NCI-H446 treated with DMSO at 0.1 percent for 48 hours (cell line): ENCODE results near the gene ATAD3C.
"Not testable (repeated sequence)": the region's sequence is repeated elsewhere in the genome, so short reads cannot be mapped to it uniquely, and the experiment has no call there.

Experiments used
- DNase-seq: peaks from one replicate; lab custom pipeline; 2025; lab: John Stamatoyannopoulos, UW

ATAD3C gene

DNA sequence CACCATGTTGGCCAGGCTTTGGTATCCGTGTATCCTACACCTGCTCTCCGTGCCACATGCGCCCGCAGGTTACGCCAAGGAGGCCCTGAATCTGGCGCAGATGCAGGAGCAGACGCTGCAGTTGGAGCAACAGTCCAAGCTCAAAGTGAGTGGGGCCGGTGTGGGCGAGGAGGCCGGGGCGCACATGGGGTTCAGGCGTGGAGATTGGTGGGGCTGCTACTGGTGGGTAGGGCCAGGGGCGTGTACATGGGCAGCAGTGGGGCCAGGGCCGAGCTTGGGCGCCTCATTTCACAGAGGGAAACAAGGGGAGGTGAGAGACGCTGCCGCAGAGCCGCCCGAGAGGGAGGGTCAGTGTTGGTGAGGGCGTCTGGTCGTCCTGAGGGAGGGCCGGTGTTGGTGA lies 27.7 kb downstream of the ATAD3C start:
- no peak for DNase-seq

DNA sequence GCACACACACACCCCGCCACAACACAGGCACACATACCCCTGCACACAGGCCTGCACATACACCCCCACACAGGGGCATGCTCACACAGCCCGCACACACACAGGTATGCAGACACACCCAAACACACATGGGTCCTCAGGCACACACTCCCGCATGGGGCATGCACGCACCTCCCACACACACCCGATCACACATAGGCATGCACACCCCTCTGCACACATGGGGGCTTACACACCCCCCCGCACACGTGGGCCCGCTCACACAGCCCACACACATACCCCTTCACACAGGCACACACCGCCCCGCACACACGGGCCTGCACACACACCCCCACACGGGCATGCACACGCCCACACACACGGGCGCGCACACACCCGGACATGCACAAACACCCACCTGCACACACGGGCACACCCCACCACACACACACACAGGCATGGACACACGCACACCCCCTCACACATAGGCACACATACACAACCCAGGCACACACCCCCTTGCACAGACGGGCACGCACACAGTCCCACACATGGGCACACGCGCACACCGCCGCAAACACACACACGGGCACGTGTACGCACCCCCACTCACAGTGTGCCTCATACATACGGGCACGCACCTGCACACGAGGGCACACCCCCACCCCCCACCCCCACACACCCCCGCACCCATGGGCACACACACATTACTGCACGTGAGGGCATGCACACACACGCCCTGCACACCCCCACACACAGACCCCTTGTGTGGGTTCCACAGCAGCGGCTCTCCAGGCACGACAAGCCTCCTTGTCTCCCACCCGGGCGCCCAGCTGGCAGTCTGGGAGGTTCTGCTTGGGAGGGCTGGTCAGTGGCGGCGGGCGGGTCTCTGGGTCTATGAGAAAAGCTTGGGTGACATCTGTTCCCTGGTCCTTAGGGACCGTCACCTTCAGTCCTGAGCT lies 30.3 kb downstream of the ATAD3C start:
- no peak for DNase-seq

DNA sequence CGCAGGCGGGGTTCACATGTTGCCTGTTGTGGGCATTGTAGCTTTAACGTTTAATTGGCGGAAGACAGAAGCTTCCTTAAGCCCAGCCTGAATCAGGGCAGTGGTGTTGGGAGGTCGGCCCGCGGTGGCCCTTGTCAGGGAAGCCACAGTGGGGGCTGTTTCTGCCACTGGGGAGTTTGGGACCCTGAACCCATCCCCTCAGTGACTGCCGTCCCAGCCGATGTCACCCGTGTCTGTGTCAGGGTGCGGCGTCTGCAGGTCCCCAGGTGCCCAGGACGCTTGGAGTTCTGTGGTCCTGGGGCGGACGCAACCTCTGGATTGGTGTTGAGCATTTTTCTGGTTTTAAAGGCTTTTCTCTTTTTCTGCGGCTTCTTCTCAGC lies 31.0 kb downstream of the ATAD3C start:
- not testable (repeated sequence) for DNase-seq

DNA sequence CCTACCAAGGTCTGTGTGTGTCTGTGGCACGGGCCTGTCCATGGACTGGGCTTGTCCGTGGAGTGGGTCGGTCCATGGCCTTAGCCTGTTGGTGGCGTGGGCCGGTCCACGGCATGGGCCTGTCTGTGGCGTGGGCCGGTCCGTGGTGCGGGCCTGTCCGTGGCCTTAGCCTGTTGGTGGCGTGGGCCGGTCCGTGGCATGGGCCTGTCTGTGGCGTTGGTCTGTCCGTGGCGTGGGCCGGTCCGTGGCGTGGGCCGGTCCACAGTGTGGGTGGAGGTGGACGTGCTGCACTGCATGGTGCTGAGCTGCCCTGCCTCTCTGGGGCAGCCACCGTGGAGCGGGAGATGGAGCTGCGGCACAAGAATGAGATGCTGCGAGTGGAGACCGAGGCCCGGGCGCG lies 32.3 kb downstream of the ATAD3C start:
- not testable (repeated sequence) for DNase-seq

DNA sequence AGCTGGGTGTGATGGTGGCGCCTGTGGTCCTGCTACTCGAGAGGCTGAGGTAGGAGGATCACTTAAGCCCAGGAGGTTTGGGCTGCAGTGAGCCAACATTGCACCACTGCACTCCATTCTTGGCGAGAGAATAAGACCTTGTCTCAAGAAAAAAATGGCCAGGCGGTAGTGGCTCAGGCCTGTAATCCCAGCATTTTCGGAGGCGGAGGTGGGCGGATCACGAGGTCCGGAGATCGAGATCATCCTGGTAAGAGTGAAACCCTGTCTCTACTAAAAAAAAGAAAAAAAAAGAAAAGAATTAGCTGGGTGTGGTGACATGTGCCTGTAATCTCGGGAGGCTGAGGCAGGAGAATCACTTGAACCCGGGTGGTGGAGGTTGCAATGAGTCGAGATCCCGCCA lies 33.4 kb downstream of the ATAD3C start:
- no peak for DNase-seq

DNA sequence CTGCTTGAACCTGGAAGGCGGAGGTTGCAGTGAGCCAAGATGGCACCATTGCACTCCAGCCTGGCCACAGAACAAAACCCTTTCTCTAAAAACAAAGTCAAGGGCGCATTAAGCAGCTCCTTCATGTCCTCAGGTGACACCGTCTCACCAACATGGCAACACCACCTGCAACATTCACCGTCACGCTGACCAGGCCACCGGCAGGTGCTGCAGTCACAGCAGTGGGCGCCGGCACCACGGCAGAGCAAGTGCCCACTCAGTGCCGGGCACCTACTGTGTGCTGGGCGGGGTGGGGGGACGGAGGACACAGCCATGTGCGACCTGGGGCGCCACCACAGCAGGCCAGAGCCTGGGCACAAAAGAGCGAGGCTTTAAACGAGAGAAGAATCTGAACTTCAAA lies 34.2 kb downstream of the ATAD3C start:
- no peak for DNase-seq

DNA sequence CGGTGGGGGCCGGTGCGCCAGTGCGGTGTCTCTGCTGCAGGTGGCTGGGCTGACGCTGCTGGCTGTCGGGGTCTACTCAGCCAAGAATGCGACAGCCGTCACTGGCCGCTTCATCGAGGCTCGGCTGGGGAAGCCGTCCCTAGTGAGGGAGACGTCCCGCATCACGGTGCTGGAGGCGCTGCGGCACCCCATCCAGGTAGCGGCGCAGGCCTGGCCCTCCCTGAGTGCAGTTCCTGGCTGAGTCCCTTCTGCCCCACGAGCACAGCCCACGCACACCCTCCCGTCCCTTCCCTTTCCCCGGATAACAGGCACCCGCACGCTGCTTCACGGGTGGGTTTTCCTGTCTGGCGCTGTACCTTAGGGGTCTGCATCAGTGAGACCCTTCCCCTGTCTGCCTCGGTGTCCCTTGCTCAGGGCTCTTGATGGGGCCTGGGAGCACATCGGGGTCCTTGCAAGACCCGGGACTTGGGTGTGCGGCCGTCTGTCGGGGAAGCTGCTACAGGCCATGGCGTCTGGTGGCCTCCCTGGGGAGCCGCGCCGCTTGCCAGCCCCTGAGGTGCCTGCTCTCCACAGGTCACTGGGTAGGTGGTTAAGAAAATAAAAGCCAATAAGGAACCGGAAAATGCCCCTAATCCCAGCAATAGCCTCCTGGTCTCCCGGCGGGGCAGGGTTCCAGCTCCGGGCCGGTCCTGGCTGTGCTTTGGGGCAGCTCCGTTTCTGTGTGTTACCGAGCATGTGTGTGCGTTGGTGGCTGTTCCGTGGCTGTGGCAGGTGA lies 35.7 kb downstream of the ATAD3C start:
- DNase-seq: not testable (repeated sequence)

DNA sequence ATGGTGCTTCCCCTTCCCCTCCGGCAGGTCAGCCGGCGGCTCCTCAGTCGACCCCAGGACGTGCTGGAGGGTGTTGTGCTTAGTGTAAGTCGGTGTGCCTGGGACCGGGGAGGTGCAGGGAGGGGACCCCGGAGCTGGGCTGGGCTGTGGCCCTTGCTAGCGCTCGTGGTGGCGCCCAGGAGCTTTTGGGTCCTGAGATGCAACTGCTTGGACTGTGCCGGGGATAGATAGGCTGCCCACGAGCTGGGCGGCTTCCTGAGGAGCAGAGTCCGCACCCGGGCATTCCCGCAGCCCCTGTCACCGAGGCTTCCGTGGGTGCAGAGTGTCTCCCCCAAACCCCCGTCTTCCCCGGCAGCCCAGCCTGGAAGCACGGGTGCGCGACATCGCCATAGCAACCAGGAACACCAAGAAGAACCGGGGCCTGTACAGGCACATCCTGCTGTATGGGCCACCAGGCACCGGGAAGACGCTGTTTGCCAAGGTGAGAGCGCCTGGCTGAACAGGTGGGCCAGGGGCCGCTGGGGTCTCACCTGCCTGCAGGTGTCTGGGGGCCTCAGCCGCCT lies 36.3 kb downstream of the ATAD3C start:
- DNase-seq: not testable (repeated sequence)

DNA sequence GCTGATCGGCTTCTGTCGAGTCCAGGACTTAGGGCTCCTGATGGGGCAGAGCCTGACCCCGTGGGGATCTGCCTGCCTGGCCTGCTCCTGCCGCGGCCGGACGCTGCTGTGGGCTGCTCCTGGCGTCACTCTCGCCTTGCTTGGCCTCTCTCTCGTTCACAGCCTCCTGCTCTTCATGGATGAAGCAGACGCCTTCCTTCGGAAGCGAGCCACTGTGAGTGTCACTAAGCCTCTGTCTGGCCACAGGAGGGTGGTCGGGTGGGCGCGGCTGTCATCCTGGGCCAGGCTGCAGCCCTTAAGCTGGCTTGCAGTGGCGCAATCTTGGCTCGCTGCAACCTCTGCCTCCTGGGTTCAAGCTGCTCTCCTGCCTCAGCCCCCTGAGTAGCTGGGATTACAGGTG lies 38.2 kb downstream of the ATAD3C start:
- no peak for DNase-seq

DNA sequence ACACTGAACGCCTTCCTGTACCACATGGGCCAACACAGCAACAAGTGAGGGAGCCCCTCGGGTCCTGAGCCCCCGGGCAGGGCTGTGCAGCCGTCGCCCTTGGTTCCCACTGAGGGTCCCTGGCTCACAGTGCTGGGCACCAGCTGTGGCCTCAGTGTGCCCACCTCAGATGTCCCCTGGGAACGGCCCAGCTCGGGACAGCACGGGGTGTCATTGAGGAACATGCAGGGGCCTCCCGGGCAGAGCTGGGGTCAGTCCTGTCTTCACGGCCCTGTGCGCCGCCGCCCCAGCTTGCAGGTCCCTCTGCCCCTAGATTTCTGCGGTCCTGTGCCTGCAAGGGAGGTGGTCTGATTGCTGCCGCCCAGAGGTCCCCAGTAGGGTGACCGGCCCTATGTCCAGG lies 39.7 kb downstream of the ATAD3C start:
- no peak for DNase-seq

DNA sequence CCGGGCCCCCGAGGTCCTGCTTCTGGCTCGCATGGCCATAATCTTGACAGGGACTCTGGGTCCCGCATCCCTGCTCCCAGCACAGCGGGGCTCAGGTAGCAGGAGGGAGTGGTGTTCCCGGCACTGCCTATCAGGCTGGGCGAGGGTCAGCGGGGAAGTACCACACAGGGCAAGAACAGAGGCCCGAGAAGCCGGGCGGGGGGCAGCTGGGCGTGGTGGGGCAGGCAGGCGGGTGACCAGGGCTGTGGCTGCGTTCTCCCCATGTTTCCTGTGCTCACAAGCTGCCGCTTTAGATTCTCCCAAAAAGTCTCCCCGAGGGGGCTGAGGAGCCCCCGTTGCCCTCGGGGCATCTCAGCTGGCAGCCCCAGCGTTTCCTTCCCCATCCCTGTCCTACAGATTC lies 40.4 kb downstream of the ATAD3C start:
- DNase-seq: no peak

DNA sequence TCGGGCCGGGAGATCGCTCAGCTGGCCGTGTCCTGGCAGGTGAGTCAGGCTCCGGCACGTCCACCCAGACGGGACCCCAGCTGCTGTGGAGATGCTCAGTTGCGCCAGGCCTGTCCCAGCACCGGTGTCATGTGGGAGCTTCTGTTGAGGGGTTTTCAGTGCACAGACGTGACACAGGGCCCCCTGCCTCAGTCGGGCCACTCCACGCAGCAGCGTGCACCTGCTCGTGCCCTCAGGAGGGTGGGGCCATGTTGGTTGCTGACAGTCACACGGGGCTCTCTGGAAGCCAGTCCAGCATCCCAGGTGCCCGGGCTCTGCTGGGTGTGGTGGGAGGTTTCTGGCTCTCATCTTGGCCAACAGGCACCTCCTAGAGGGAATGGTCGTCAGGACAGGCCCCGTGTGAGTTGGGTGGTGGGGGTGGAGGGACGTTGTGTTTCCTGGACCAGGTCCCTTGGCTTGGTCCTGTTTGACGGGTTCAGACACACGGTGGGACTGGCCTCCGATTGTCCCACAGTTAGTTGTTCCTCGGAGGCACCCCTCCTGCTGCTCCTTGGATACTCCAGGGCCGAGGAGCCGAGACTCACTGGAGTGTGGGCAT lies 41.2 kb downstream of the ATAD3C start:
- DNase-seq: no peak

DNA sequence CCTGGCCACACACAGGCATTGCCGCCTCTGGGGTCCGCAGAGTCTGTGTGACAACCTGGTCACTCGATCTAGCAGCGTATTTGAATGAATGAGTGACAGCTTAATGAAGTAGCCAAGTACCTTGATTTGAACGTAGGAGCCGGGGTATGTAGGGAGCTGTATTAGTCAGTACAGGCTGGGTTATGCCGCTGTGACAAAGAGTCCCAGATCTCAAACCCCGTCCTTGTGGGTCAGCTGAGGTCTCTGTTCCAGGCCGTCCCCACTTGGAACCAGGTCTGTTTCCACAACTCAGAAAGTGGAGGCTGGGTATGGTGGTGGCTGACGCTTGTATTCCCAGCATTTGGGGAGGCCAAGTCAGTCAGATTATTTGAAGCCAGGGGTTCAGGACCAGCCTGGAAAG lies 42.1 kb downstream of the ATAD3C start:
- DNase-seq: no peak

DNA sequence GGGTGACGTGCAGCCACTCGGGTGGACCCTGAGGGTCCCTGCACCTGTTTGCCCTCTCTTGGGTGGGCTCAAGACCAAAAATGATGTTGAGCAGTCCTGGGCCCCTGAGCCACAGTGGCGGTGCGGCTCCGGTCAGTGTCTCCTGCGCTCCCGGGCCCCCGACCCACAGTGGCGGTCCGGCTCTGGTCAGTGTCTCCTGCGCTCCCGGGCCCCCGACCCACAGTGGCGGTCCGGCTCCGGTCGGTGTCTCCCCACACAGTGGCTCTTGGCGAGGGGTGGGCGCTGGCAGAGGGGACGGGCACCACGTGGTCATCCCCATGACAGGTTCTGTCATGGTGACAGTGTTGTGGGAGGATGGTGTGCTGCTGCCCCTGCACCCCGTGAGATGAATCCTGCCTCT lies 44.8 kb downstream of the ATAD3C start:
- DNase-seq: not testable (repeated sequence)

DNA sequence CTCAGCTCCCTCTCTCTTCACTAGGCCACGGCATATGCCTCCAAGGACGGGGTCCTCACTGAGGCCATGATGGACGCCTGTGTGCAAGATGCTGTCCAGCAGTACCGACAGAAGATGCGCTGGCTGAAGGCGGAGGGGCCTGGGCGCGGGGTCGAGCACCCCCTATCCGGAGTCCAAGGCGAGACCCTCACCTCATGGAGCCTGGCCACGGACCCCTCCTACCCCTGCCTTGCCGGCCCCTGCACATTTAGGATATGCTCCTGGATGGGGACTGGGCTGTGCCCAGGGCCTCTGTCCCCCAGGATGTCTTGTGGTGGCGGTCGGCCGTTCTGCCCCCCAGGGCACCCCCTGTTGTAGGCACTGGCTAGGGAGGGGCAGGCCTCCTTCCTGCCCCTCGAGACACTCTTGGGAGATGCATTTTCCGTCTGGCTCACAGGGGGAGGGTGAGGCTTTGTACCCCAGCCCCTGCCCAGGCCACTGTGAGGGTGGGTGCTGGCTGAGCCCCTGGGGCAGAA lies 46.0 kb downstream of the ATAD3C start:
- DNase-seq: not testable (repeated sequence)

DNA sequence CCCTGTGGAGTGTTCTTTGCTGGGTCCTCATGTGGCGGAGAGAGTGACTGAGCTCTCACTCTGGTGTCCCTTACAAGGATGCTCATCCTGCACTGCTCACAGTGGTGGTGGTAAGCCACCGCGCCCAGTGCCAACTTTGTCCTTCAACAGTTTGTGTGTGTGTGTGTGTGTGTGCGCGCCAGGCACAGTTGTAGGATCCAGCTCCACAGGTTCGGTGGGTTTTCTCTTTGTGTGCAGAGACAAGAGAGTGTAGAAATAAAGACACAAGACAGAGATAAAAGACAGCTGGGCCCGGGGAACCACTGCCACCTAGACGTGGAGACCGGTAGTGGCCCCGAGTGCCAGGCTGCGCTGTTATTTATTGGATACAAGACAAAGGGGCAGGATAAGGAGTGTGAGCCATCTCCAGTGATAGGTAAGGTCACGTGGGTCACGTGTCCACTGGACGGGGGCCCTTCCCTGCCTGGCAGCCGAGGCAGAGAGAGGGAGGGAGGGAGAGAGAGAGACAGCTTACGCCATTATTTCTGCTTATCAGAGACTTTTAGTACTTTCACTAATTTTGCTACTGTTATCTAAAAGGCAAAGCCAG lies 55.4 kb downstream of the ATAD3C start:
- peak; percentile 42 for DNase-seq

DNA sequence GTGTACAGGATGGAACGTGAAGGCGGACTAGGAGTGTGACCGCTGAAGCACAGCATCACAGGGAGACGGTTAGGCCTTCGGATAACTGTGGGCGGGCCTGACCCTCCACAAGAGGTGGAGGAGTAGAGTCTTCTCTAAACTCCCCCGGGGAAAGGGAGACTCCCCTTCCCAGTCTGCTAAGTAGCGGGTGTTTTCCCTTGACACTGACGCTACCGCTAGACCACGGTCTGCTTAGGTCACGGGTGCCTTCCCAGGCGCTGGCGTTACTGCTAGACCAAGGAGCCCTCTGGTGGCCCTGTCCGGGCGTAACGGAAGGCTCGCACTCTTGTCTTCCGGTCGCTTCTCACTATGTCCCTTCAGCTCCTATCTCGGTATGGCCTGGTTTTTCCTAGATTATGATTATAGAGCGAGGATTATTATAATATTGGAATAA lies 55.9 kb downstream of the ATAD3C start:
- DNase-seq: not testable (repeated sequence)

DNA sequence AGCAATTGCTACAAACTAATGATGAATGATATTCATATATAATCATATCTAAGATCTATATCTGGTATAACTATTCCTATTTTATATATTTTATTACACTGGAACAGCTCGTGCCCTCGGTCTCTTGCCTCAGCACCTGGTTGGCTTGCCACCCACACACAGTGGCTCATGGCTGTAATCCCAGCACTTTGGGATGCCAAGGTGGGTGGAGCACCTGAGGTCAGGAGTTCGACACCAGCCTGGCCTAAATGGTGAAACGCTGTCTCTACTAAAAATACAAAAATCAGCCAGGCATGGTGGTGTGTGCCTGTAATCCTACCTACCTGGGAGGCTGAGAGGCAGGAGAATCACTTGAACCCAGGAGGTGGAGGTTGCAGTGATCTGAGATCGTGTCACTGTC lies 56.3 kb downstream of the ATAD3C start:
- DNase-seq: not testable (repeated sequence)

DNA sequence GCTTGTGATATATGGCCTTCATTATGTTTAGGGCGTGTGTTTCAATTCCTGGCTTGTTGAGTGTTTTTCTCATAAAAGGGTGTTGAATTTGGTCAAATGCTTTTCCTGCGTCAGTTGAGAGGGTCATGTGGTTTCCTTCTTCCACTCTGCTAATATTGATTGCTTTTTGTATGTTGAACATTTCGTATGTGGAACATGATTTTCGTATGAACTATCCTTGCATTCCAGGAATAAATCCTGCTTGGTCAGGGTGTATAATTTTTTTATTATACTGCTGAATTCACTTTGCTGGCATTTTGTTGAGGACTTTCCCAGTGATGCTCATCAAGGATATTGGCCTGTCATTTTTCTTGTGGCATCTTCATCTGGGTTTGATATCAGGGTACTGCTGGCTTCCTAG lies 57.8 kb downstream of the ATAD3C start:
- DNase-seq: no peak

DNA sequence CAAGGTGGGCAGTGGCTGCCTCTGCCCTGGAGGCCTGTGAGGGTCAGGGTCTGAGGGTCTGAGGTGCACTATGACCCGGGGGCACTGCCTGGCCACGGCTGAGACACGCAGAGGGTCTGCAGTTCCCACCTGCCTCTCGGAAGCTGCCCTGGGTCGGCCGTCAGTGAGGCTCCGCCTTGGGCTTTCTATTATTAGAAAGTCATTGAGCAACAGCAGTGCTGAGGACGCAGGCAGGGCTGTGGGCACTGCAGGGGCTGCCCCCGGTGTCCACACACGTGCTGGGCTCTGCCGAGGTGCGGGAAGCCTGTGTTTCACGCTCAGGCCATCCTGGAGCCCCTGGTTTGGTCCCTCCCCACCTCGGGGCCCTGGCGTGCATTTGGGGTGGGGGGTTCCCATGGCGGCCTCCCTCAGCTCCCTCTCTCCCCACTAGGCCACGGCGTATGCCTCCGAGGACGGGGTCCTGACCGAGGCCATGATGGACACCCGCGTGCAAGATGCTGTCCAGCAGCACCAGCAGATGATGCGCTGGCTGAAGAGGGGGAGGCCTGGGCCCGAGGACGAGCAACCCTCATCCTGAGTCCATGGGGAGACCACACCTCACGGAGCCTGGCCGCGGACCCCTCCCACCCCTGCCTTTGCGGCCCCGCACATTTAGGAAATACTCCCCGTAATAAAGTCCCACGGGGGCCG lies 59.4 kb downstream of the ATAD3C start:
- DNase-seq: not testable (repeated sequence)

DNA sequence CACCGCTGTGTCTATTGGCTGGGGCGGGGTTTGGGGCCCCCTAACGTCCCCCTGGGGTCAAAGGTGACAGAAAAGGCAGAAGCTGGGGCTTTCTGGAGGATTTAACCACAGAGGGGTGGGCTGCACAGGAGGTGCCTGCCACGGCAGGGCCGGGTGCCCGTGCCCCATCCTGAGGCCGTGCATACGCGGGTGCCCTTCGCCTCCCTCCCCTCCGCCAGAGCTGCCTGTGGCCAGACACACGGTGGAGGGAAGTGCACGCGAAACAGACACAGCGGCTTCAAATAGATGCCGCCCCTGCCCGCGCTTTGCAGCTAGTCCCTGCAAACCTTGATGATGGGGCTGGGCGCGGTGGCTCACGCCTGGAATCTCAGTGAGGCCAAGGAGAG lies 60.0 kb downstream of the ATAD3C start:
- DNase-seq: not testable (repeated sequence)
